ENCODE results near the gene RNLS.

The RNLS gene

GRCh38 chr10:88456730-88457129 lies 126.4 kb downstream of the RNLS start:
- no peak for TF ChIP-seq CTCF (IDR thresholded peaks at IDR 0.05; ENCODE audit: low read depth, low read length)
- DNase-seq (ENCODE audit: extremely low read depth, low read depth) = peak; percentile 51

GRCh38 chr10:88455831-88456230 lies 127.3 kb downstream of the RNLS start:
- DNase-seq (ENCODE audit: extremely low read depth, low read depth) = no peak
- no peak for TF ChIP-seq CTCF (IDR thresholded peaks at IDR 0.05; ENCODE audit: low read depth, low read length)

GRCh38 chr10:88450201-88450600 lies 132.9 kb downstream of the RNLS start:
- no peak for TF ChIP-seq CTCF (IDR thresholded peaks at IDR 0.05; ENCODE audit: low read depth, low read length)

GRCh38 chr10:88442716-88443115 lies 140.4 kb downstream of the RNLS start:
- DNase-seq (ENCODE audit: extremely low read depth, low read depth) = no peak
- TF ChIP-seq CTCF (IDR thresholded peaks at IDR 0.05; ENCODE audit: low read depth, low read length) = no peak

More at GRCh38 chr10:88450201-88450600, 132.9 kb downstream of the RNLS start:
- no peak for DNase-seq (ENCODE audit: extremely low read depth, low read depth)

- DNase-seq (ENCODE audit: extremely low read depth, low read depth) = no peak
- TF ChIP-seq CTCF (IDR thresholded peaks at IDR 0.05; ENCODE audit: low read depth, low read length) = no peak
Observed at GRCh38 chr10:88440541-88440940, 142.6 kb downstream of the RNLS start.

- TF ChIP-seq CTCF (IDR thresholded peaks at IDR 0.05; ENCODE audit: low read depth, low read length) = no peak
- DNase-seq (ENCODE audit: extremely low read depth, low read depth) = no peak
Observed at GRCh38 chr10:88439932-88440331, 143.2 kb downstream of the RNLS start.

- DNase-seq (ENCODE audit: extremely low read depth, low read depth) = no peak
- TF ChIP-seq CTCF (IDR thresholded peaks at IDR 0.05; ENCODE audit: low read depth, low read length) = no peak
Observed at GRCh38 chr10:88437411-88437810, 145.7 kb downstream of the RNLS start.

Measured in AG09319 (cell line).